ENCODE results near the gene PDE3A. TPM values are rescaled to one million over a fixed set of nuclear protein-coding genes. Genes with fewer than 3 reads are reported as not detected.

The PDE3A gene
- total RNA-seq, 1 experiment from 2014 or later, result 0.12 TPM

DNA sequence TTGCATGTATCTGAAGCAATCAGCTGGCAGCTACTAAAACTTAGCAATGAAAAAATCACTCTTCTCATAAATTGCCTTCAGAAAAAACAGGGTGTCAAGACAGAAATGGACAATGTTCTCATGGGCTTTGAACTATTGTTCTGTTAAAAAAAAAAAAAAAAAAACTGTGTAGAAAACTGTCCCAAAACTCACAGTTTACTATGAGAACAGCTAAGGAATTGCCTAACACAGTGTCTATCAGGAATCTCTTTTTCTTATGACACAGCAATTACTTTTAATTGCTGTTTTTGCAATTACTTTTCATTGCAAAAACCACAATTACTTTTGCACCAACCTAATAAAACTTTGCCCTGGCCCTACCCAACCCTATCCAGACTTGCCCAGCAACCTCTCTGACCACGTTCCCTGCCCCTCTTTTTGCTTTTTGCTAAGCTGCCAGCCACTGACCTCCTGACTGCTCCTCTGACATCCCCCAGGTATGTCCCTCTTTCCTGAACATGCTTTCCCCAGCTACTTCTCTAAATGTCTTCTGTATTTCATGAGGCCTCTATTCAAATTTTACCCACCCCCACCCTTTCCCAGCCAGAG, 258.8 kb downstream of the PDE3A start:
- Histone ChIP-seq H2AFZ (ENCODE audit: low read depth, low read length, poor library complexity, severe bottlenecking) (no peak overlapping the region), H3K27me3 (ENCODE audit: insufficient read depth, low read length) (no peaks in the 10 kb centered on the region), H3K27ac (ENCODE audit: low read depth, low read length) (no peak overlapping the region), H3K36me3 (ENCODE audit: control insufficient read depth in 1 of 2, insufficient read depth in 2 of 2, low read length in 2 of 2) (no peaks in the 10 kb centered on the region), H3K9ac (ENCODE audit: low read length) (no peak overlapping the region), H3K9me2 (ENCODE audit: insufficient read depth) (no peaks in the 10 kb centered on the region), H3K9me3 (ENCODE audit: control insufficient read depth in 1 of 2, insufficient read depth in 1 of 2, low read depth in 1 of 2, low read length in 2 of 2) (no peaks in the 10 kb centered on the region), H3K4me2 (ENCODE audit: low read length) (no peak overlapping the region), H4K20me1 (ENCODE audit: insufficient read depth) (no peaks in the 10 kb centered on the region), H3K4me1 (ENCODE audit: control insufficient read depth in 1 of 2, insufficient read depth in 2 of 2, low read length in 2 of 2) (peaks cover 6 to 7% of the 10 kb centered on the region in 2 experiments; a peak in 3 of 4 replicates), H3K79me2 (ENCODE audit: insufficient read depth, low read length) (no peaks in the 10 kb centered on the region), H3K4me3 (replicated peaks in 1 of 2; ENCODE audit: low read depth in 1 of 2, low read length in 2 of 2) (no peak overlapping the region)
- POLR2A ChIA-PET, result no interaction called here
- no TSS peak for BruUV-seq (replicated peaks)
- CTCF ChIA-PET, result no interaction called here
- RAD21 ChIA-PET (ENCODE audit: low non-redundant PET in 1 of 2, low total read pairs in 2 of 2, uncharacterized antibody in 2 of 2, unreplicated experiment in 2 of 2), result interaction anchor here in 1 of 2 experiments (0.7 kb wide), 1 partner anchor 537 kb away, joined by 7 read pairs; no protein-coding TSS in a partner anchor
- no peak for TF ChIP-seq ELF1 (IDR thresholded peaks at IDR 0.05; ENCODE audit: borderline replicate concordance, low read depth)
- TF ChIP-seq POLR2AphosphoS5 (IDR thresholded peaks at IDR 0.05; ENCODE audit: low read depth, low read length), result no peak
- TF ChIP-seq, protein P1, sequence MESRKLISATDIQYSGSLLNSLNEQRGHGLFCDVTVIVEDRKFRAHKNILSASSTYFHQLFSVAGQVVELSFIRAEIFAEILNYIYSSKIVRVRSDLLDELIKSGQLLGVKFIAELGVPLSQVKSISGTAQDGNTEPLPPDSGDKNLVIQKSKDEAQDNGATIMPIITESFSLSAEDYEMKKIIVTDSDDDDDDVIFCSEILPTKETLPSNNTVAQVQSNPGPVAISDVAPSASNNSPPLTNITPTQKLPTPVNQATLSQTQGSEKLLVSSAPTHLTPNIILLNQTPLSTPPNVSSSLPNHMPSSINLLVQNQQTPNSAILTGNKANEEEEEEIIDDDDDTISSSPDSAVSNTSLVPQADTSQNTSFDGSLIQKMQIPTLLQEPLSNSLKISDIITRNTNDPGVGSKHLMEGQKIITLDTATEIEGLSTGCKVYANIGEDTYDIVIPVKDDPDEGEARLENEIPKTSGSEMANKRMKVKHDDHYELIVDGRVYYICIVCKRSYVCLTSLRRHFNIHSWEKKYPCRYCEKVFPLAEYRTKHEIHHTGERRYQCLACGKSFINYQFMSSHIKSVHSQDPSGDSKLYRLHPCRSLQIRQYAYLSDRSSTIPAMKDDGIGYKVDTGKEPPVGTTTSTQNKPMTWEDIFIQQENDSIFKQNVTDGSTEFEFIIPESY (IDR thresholded peaks at IDR 0.05; ENCODE audit: extremely low read depth, insufficient replicate concordance, low read length), result no peak
- TF ChIP-seq RAD21 (IDR thresholded peaks at IDR 0.05; ENCODE audit: low read depth), result no peak
- no peak for TF ChIP-seq EZH2 (IDR thresholded peaks at IDR 0.05)
- no peak for TF ChIP-seq JUND (IDR thresholded peaks at IDR 0.05)
- TF ChIP-seq ATF3 (IDR thresholded peaks at IDR 0.05), result no peak
- no peak for TF ChIP-seq SIN3A (IDR thresholded peaks at IDR 0.05; ENCODE audit: low read depth)
- TF ChIP-seq, protein P2, sequence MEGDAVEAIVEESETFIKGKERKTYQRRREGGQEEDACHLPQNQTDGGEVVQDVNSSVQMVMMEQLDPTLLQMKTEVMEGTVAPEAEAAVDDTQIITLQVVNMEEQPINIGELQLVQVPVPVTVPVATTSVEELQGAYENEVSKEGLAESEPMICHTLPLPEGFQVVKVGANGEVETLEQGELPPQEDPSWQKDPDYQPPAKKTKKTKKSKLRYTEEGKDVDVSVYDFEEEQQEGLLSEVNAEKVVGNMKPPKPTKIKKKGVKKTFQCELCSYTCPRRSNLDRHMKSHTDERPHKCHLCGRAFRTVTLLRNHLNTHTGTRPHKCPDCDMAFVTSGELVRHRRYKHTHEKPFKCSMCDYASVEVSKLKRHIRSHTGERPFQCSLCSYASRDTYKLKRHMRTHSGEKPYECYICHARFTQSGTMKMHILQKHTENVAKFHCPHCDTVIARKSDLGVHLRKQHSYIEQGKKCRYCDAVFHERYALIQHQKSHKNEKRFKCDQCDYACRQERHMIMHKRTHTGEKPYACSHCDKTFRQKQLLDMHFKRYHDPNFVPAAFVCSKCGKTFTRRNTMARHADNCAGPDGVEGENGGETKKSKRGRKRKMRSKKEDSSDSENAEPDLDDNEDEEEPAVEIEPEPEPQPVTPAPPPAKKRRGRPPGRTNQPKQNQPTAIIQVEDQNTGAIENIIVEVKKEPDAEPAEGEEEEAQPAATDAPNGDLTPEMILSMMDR (IDR thresholded peaks at IDR 0.05 in 2 of 3, conservative IDR thresholded peaks at IDR 0.05 in 1 of 3; ENCODE audit: borderline replicate concordance in 1 of 3, insufficient read depth in 1 of 3, low read depth in 2 of 3, low read length in 2 of 3), result no peak
- no peak for TF ChIP-seq CEBPB (IDR thresholded peaks at IDR 0.05; ENCODE audit: low read depth)
- no peak for TF ChIP-seq FOSL1 (IDR thresholded peaks at IDR 0.05; ENCODE audit: low read depth)
- TF ChIP-seq POLR2A (IDR thresholded peaks at IDR 0.05; ENCODE audit: borderline replicate concordance, extremely low read depth, insufficient read depth, insufficient read length), result no peak
- intact Hi-C loops (cut with micrococcal nuclease), result no loop called here
- ATAC-seq (no peak), DNase-seq (ENCODE audit: low read depth, low spot score) (no peak)

Data from HCT116 (cell line).